ENCODE results near the gene OVOL1.
"Not testable (repeated sequence)": the region's sequence is repeated elsewhere in the genome, so short reads cannot be mapped to it uniquely, and the experiment has no call there.

OVOL1 gene

DNA sequence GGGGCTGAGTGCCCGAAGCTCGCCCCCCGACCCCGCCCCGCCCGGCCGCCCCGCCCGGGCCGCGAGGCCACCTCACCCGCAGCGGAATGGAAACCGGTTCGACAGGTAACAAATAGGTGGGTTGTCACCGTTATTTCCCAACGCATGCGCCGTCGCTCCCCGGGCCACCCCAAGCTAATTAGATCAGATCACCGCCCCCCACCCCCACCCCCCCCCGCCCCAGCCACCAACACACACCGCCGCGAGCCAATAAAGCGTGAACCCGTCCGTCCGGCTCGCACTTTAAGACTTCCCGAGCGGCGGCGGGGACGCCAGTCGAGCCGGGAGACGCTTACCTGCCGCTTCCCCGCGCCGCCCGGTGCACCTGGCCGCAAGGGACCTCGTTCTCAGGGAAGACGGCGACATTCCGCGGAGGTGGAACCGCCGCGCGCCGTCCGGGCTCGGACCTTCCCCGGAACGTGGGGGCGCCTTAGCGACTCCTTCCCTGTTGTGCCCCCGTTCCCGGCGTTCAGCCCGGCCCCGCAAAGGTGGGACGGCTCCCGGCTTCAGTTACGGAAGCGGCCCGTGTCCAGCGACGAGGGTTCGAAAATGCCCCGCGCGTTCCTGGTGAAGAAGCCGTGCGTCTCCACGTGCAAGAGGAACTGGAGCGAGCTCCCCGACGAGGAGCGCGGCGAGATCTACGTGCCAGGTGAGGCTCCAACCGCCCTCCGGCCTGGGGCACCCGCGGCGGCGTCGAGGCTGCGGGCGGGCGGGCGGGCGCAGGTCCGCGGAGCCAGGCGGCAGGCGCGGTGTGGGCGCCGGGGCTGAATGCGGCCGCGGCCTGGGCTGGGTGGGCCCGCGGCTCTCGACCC is at the start of gene OVOL1:
Gene OVOL1 (plus strand): TSS at position 278 of the 851 bp plus-strand sequence. CDS start 311 bp downstream, at position 589.
- H3K36me3 Mint-ChIP-seq = no peaks in the 10 kb centered on the region
- DNase-seq (ENCODE audit: low spot score in 2 of 2) (no peak), ATAC-seq (ENCODE audit: low read depth) (peak; percentile 21)
- peak within 1 kb of the TSS; percentile 63 for H3K27ac Mint-ChIP-seq
- H3K9me3 Mint-ChIP-seq = no peaks in the 10 kb centered on the region
- peak within 1 kb of the TSS; percentile 87 for H3K4me3 Mint-ChIP-seq
- peaks cover 18% of the 10 kb centered on the region for H3K4me1 Mint-ChIP-seq
- H3K27me3 Mint-ChIP-seq = peaks cover 10% of the 10 kb centered on the region

DNA sequence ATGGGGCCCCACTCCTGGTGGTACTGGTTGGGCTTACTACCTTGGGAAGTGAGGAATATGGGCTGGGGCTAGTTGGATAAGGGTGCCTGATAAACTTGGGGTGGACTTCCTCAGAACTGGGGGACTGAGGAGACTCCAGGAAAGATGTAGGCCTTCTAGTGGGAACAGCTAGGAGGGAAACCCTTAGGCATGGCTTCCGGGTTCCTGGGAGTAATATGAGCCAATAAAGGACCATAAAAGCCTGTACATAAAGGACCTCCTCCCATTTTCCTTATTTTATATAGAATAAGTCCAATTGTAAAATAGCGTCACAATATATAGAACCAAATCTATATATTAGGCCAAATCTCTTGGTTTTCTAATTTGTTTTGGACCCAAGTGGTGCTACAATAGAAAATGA is 47.8 kb upstream of the OVOL1 start:
- DNase-seq (ENCODE audit: low spot score in 2 of 2) (no peak), ATAC-seq (ENCODE audit: low read depth) (no peak)
- Mint-ChIP-seq H3K9me3 (peaks cover 3% of the 10 kb centered on the region), H3K4me1 (peaks cover 2% of the 10 kb centered on the region), H3K36me3 (no peaks in the 10 kb centered on the region), H3K27ac (no peak overlapping the region), H3K27me3 (peaks cover 6% of the 10 kb centered on the region), H3K4me3 (no peak overlapping the region)

DNA sequence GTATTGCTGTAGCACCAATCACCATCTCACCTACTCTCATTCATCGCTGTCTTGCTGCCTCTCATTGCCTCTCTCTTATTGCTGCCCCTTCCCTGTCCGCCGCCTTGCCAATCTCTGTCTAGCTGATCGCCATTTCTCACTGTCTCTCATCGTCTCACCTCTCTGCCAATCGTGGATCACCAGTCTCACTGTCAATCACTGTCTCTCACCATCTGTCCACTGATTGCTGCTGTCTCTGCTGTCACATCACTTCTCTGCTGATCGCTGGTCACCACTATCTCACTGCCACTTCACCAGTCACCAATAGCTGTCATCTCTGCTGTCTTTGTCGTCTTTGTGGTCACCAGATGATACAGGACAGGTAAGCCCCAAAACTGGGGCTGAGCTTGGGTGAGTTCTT is 45.7 kb upstream of the OVOL1 start:
- H3K4me3 Mint-ChIP-seq = no peak overlapping the region
- peaks cover 3% of the 10 kb centered on the region for H3K9me3 Mint-ChIP-seq
- DNase-seq (ENCODE audit: low spot score in 2 of 2) (no peak), ATAC-seq (ENCODE audit: low read depth) (no peak)
- H3K36me3 Mint-ChIP-seq = no peaks in the 10 kb centered on the region
- no peak overlapping the region for H3K27ac Mint-ChIP-seq
- peaks cover 9% of the 10 kb centered on the region for H3K4me1 Mint-ChIP-seq
- H3K27me3 Mint-ChIP-seq = peaks cover 6% of the 10 kb centered on the region

DNA sequence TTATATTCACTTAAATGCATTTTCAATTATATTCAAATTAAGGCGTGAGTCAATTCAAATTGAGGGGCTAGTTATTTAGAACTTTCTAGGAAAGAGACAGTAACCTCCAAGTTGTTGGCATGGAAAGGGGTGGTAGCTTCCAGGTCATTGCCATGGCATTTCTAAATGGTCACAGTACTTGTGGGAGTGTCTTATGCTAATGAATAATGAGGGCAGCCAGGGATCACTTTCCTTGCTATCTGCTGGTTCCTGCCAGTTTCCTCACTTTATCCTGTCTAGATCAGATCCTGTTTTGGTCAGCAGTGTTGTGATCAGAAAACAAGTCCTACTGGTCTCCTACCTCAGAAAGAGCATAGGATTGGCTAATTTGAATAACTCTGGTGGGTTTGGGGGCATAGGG is 44.5 kb upstream of the OVOL1 start:
- Mint-ChIP-seq H3K9me3 (no peaks in the 10 kb centered on the region), H3K4me1 (peaks cover 9% of the 10 kb centered on the region), H3K27ac (no peak overlapping the region), H3K27me3 (peaks cover 6% of the 10 kb centered on the region), H3K36me3 (no peaks in the 10 kb centered on the region), H3K4me3 (no peak overlapping the region)
- ATAC-seq (ENCODE audit: low read depth) (no peak), DNase-seq (ENCODE audit: low spot score in 2 of 2) (no peak)

DNA sequence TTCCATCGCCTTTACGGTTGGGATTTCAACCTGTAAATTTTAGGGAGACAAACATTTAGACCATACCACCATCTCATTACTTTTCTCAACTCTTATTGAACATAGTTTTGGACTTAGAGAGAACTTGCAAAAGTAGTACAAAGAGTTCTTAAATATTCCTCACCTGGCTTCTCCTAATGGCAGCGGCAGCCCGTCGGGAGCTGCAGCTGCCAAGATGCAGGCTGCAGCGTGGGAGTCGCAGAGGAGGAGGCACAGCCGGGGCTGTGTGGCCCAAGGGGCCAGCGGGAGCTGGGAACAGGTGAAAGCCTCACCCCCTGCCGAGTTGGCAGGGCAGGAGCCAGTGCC is 43.2 kb upstream of the OVOL1 start:
- no peaks in the 10 kb centered on the region for H3K36me3 Mint-ChIP-seq
- peaks cover 9% of the 10 kb centered on the region for H3K4me1 Mint-ChIP-seq
- peaks cover 3% of the 10 kb centered on the region for H3K9me3 Mint-ChIP-seq
- H3K27ac Mint-ChIP-seq = no peak overlapping the region
- ATAC-seq (ENCODE audit: low read depth) = no peak
- H3K4me3 Mint-ChIP-seq = no peak overlapping the region
- peaks cover 6% of the 10 kb centered on the region for H3K27me3 Mint-ChIP-seq
- no peak for DNase-seq (ENCODE audit: low spot score in 2 of 2)

DNA sequence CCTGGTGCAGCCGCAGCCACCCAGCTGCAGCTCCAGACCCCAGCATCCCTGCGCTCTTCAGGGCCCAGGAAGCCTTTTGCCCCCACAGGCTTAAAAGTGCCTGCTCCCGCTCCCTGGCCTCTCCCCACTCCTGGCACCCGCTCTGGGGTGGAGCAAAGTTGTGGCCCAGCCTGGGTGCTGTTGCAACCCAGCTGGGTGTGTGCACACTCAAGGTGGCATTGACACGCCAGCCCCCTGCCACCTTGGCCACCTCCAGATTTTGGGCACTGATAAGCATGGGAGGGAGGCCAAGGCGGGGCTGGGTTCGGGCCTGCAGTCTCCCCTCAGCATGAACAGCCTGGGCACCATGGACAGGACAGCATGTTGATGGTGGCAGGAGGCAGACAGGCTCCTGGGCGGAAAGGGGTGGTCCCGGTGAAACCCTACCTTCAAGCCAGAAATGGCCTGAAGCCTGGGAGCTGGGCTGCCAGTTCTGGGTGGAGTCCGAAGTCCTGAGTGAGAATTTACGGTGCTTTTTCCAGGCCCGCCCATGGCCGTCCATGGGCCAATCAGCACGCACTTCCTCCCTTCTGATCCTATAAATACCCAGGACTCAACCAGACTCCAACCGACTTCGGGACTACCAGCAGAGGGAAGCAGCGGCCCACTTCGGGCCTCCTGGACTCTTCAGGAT is 42.7 kb upstream of the OVOL1 start:
- Mint-ChIP-seq H3K27ac (no peak overlapping the region), H3K4me1 (peaks cover 9% of the 10 kb centered on the region), H3K9me3 (peaks cover 3% of the 10 kb centered on the region), H3K36me3 (no peaks in the 10 kb centered on the region), H3K4me3 (no peak overlapping the region), H3K27me3 (peaks cover 6% of the 10 kb centered on the region)
- DNase-seq (ENCODE audit: low spot score in 2 of 2) (no peak), ATAC-seq (ENCODE audit: low read depth) (no peak)

GRCh38 chr11:65744699-65745042 is 42.2 kb upstream of the OVOL1 start:
- H3K27me3 Mint-ChIP-seq = peaks cover 6% of the 10 kb centered on the region
- H3K4me3 Mint-ChIP-seq = no peak overlapping the region
- no peaks in the 10 kb centered on the region for H3K36me3 Mint-ChIP-seq
- peaks cover 9% of the 10 kb centered on the region for H3K4me1 Mint-ChIP-seq
- H3K27ac Mint-ChIP-seq = no peak overlapping the region
- DNase-seq (ENCODE audit: low spot score in 2 of 2) (no peak), ATAC-seq (ENCODE audit: low read depth) (no peak)
- H3K9me3 Mint-ChIP-seq = peaks cover 3% of the 10 kb centered on the region

- Mint-ChIP-seq H3K4me3 (no peak overlapping the region), H3K4me1 (peaks cover 11% of the 10 kb centered on the region), H3K36me3 (no peaks in the 10 kb centered on the region), H3K27ac (no peak overlapping the region), H3K9me3 (peaks cover 3% of the 10 kb centered on the region), H3K27me3 (peaks cover 6% of the 10 kb centered on the region)
- DNase-seq (ENCODE audit: low spot score in 2 of 2) (no peak), ATAC-seq (ENCODE audit: low read depth) (no peak)
Observed at GRCh38 chr11:65745049-65745448, 41.8 kb upstream of the OVOL1 start.

DNA sequence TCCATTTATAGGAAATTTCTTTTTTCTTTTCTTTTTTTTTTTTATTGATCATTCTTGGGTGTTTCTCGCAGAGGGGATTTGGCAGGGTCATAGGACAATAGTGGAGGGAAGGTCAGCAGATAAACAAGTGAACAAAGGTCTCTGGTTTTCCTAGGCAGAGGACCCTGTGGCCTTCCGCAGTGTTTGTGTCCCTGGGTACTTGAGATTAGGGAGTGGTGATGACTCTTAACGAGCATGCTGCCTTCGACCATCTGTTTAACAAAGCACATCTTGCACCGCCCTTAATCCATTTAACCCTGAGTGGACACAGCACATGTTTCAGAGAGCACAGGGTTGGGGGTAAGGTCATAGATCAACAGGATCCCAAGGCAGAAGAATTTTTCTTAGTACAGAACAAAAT is 24.7 kb upstream of the OVOL1 start:
- not testable (repeated sequence) for H3K27ac Mint-ChIP-seq; H3K9me3 Mint-ChIP-seq; H3K27me3 Mint-ChIP-seq; DNase-seq (ENCODE audit: low spot score in 2 of 2); H3K4me1 Mint-ChIP-seq; ATAC-seq (ENCODE audit: low read depth); H3K36me3 Mint-ChIP-seq; H3K4me3 Mint-ChIP-seq

GRCh38 chr11:65762816-65763215 is 24.0 kb upstream of the OVOL1 start:
- not testable (repeated sequence) for H3K9me3 Mint-ChIP-seq; H3K36me3 Mint-ChIP-seq; H3K4me3 Mint-ChIP-seq; ATAC-seq (ENCODE audit: low read depth); H3K27ac Mint-ChIP-seq; H3K4me1 Mint-ChIP-seq; DNase-seq (ENCODE audit: low spot score in 2 of 2); H3K27me3 Mint-ChIP-seq

GRCh38 chr11:65764434-65764833 is 22.4 kb upstream of the OVOL1 start:
- no peak overlapping the region for H3K27ac Mint-ChIP-seq
- H3K36me3 Mint-ChIP-seq = no peaks in the 10 kb centered on the region
- peaks cover 2% of the 10 kb centered on the region for H3K27me3 Mint-ChIP-seq
- ATAC-seq (ENCODE audit: low read depth) (no peak), DNase-seq (ENCODE audit: low spot score in 2 of 2) (no peak)
- no peak overlapping the region for H3K4me3 Mint-ChIP-seq
- peaks cover under 1% of the 10 kb centered on the region for H3K4me1 Mint-ChIP-seq
- no peaks in the 10 kb centered on the region for H3K9me3 Mint-ChIP-seq

DNA sequence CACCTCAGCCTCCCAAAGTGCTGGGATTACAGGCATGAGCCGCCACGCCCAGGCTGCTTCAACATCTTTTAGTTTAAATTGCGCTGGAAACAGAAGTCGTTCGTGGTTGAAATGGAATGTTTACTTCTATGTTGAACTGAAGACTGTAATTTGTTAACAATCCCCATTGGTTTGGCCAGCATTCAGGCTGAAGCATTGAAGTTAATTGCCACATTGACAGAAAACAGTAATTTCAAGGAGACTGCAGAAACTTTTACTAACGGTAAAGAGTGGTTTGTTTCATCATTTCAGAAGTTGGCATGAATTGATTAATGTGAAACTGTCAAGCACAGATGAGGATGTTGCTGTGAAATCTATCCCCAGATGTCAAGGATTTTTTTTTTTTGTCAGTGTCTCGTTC is 20.3 kb upstream of the OVOL1 start:
- no peaks in the 10 kb centered on the region for H3K36me3 Mint-ChIP-seq

DNA sequence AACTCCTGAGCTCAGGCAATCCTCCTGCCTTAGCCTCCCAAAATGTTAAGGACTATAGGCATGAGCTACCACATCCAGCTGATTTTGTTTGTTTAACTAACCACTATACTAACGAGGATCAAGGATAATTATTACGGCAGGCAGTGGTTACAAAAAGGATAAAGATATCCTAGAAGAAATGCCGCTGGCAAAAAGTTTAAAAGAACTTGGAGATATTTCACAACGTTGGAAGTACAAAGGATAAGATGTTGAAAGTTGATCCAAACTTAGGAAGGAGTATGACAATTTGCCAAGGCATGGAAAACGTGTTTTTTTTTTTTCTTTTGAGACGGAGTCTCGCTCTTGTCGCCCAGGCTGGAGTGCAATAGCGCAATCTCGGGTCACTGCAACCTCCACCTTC is 19.5 kb upstream of the OVOL1 start:
- H3K27ac Mint-ChIP-seq = no peak overlapping the region
- H3K9me3 Mint-ChIP-seq = no peaks in the 10 kb centered on the region
- no peak for ATAC-seq (ENCODE audit: low read depth)
- DNase-seq (ENCODE audit: low spot score in 2 of 2) = no peak
- peaks cover 7% of the 10 kb centered on the region for H3K4me1 Mint-ChIP-seq
- H3K36me3 Mint-ChIP-seq = no peaks in the 10 kb centered on the region
- H3K27me3 Mint-ChIP-seq = no peaks in the 10 kb centered on the region
- no peak overlapping the region for H3K4me3 Mint-ChIP-seq

More for the DNA sequence above, 20.3 kb upstream of the OVOL1 start:
- DNase-seq (ENCODE audit: low spot score in 2 of 2) = no peak
- no peak for ATAC-seq (ENCODE audit: low read depth)
- Mint-ChIP-seq H3K27ac (no peak overlapping the region), H3K4me1 (peaks cover 7% of the 10 kb centered on the region), H3K4me3 (no peak overlapping the region), H3K27me3 (no peaks in the 10 kb centered on the region), H3K9me3 (no peaks in the 10 kb centered on the region)

- H3K27me3 Mint-ChIP-seq; DNase-seq (ENCODE audit: low spot score in 2 of 2); H3K4me1 Mint-ChIP-seq; H3K9me3 Mint-ChIP-seq; H3K4me3 Mint-ChIP-seq; H3K36me3 Mint-ChIP-seq; ATAC-seq (ENCODE audit: low read depth); H3K27ac Mint-ChIP-seq: not testable (repeated sequence)
Observed at GRCh38 chr11:65767806-65768205, 19.1 kb upstream of the OVOL1 start.

Data from memory B cell (primary cell).